Keratinocyte (primary cell): ENCODE results near the gene OR2AE1.

Source experiments
- CTCF ChIP-seq, 3 experiments: IDR thresholded peaks in 1 of 3; conservative IDR thresholded peaks in 1 of 3; optimal IDR thresholded peaks in 1 of 3; 2 replicates in 2 of 3; 3 replicates in 1 of 3; pipeline versions ENCODE3 to v1.5.1; 2011; ENCODE audit warnings: low read length in 3 of 3, mild to moderate bottlenecking in 3 of 3, moderate library complexity in 2 of 3, control low read depth in 1 of 3, inconsistent platforms in 1 of 3; ENCODE audit not compliant: insufficient read depth in 2 of 3; ENCODE audit errors: extremely low read depth in 1 of 3
- EZH2 ChIP-seq: IDR thresholded peaks from one replicate; pipeline ENCODE4 v1.6.1; 2012; ENCODE audit warnings: inconsistent platforms, mild to moderate bottlenecking, low read length, moderate library complexity

GRCh38 chr7:99920149-99920548 is 43.3 kb upstream of the OR2AE1 start:
- TF ChIP-seq CTCF (optimal IDR thresholded peaks at IDR 0.05 in 1 of 3, IDR thresholded peaks at IDR 0.05 in 1 of 3, conservative IDR thresholded peaks at IDR 0.05 in 1 of 3; ENCODE audit: extremely low read depth in 1 of 3, insufficient read depth in 2 of 3, low read length in 3 of 3) (no peak), EZH2 (no peak)
